Astrocyte of the cerebellum (primary cell): ENCODE measurements around the gene LPGAT1.

Experiments used
- DNase-seq: peaks from one replicate; pipeline ENCODE4 v3.0.0-alpha.2; 2011; ENCODE audit warnings: low read depth
- H3K4me3 ChIP-seq: 2 replicates; pipeline ENCODE4 v1.5.1; 2011; ENCODE audit warnings: mild to moderate bottlenecking, low read depth, low read length, moderate library complexity
- CTCF ChIP-seq: IDR thresholded peaks from 2 replicates; pipeline ENCODE4 v1.5.1; 2012; ENCODE audit warnings: low read length, low read depth, moderate library complexity, mild to moderate bottlenecking; ENCODE audit errors: missing control alignments
- in situ Hi-C: cut with HindIII; loops from 2 replicates; pipeline ENCODE4 v1.10.0; 2017; ENCODE audit warnings: low sequenced_read_pairs

Gene LPGAT1

GRCh38 chr1:211735208-211736170 lies 95.1 kb downstream of the LPGAT1 start:
- in situ Hi-C loops = no loop called here
- H3K4me3 ChIP-seq = no peak overlapping the region
- TF ChIP-seq CTCF = no peak
- peak; percentile 55 for DNase-seq

GRCh38 chr1:211734791-211735190 lies 95.8 kb downstream of the LPGAT1 start:
- TF ChIP-seq CTCF = no peak
- no peak overlapping the region for H3K4me3 ChIP-seq
- in situ Hi-C loops = no loop called here
- no peak for DNase-seq

- DNase-seq = no peak
- TF ChIP-seq CTCF = no peak
- H3K4me3 ChIP-seq = no peak overlapping the region
- in situ Hi-C loops = no loop called here
Measured at GRCh38 chr1:211734359-211734758, 96.2 kb downstream of the LPGAT1 start.

GRCh38 chr1:211732293-211732980 lies 98.1 kb downstream of the LPGAT1 start:
- no peak for DNase-seq
- in situ Hi-C loops = no loop called here
- no peak for TF ChIP-seq CTCF
- no peak overlapping the region for H3K4me3 ChIP-seq

GRCh38 chr1:211731456-211732292 lies 98.9 kb downstream of the LPGAT1 start:
- no peak for TF ChIP-seq CTCF
- no peak for DNase-seq
- no peak overlapping the region for H3K4me3 ChIP-seq
- in situ Hi-C loops = no loop called here

GRCh38 chr1:211730347-211730746 lies 100.2 kb downstream of the LPGAT1 start:
- TF ChIP-seq CTCF = no peak
- H3K4me3 ChIP-seq = no peak overlapping the region
- in situ Hi-C loops = no loop called here
- no peak for DNase-seq
